ENCODE data around the gene OVCA2.

The OVCA2 gene

GRCh38 chr17:2025622-2026309 is 16.1 kb upstream of the OVCA2 start (continued):
- TF ChIP-seq ZSCAN5A (tag by site-specific recombination; IDR thresholded peaks at IDR 0.05) (no peak), HOXD13 (CRISPR knock-in tag; IDR thresholded peaks at IDR 0.05; ENCODE audit: borderline replicate concordance) (no peak), ZNF707 (tag by site-specific recombination; IDR thresholded peaks at IDR 0.05) (no peak), HOXA7 (CRISPR knock-in tag; IDR thresholded peaks at IDR 0.05; ENCODE audit: borderline replicate concordance) (no peak), ZNF610 (tag by site-specific recombination; IDR thresholded peaks at IDR 0.05; ENCODE audit: borderline replicate concordance) (no peak), ZNF501 (tag by site-specific recombination; IDR thresholded peaks at IDR 0.05) (0 out of 2 replicates have a peak, but pooled peaks have one; percentile 11), ZNF23 (tag by site-specific recombination; IDR thresholded peaks at IDR 0.05; ENCODE audit: borderline replicate concordance) (no peak), ZSCAN4 (tag by site-specific recombination; IDR thresholded peaks at IDR 0.05) (no peak), PATZ1 (tag by site-specific recombination; IDR thresholded peaks at IDR 0.05) (peak; percentile 36), MZF1 (tag by site-specific recombination; IDR thresholded peaks at IDR 0.05; ENCODE audit: borderline replicate concordance) (no peak), ZNF639 (tag by site-specific recombination; IDR thresholded peaks at IDR 0.05) (no peak), ZFP41 (tag by site-specific recombination; IDR thresholded peaks at IDR 0.05; ENCODE audit: borderline replicate concordance) (no peak), ZNF423 (tag by site-specific recombination; IDR thresholded peaks at IDR 0.05) (peak; percentile 57; the same call in 1 of the 2 replicates), SP7 (tag by site-specific recombination; IDR thresholded peaks at IDR 0.05) (no peak), ZXDB (tag by site-specific recombination; IDR thresholded peaks at IDR 0.05) (no peak), ZNF239 (tag by site-specific recombination; IDR thresholded peaks at IDR 0.05) (no peak), BCL11A (tag by site-specific recombination; IDR thresholded peaks at IDR 0.05; ENCODE audit: low read depth) (no peak), INSM2 (tag by site-specific recombination; IDR thresholded peaks at IDR 0.05) (no peak), ZNF473 (tag by site-specific recombination; IDR thresholded peaks at IDR 0.05) (no peak), ZNF114 (tag by site-specific recombination; IDR thresholded peaks at IDR 0.05) (no peak), ZNF10 (tag by site-specific recombination; IDR thresholded peaks at IDR 0.05) (no peak), ZBTB10 (tag by site-specific recombination; IDR thresholded peaks at IDR 0.05) (no peak; the same call in 1 of the 2 replicates), ZNF148 (tag by site-specific recombination; IDR thresholded peaks at IDR 0.05; ENCODE audit: borderline replicate concordance) (no peak), ZNF18 (tag by site-specific recombination; IDR thresholded peaks at IDR 0.05) (no peak), ZNF214 (tag by site-specific recombination; IDR thresholded peaks at IDR 0.05; ENCODE audit: borderline replicate concordance) (no peak)
